SK-N-SH (cell line): ENCODE results near the gene RUFY4.

Experiments used
- EP300 ChIP-seq, 2 experiments: IDR thresholded peaks; 2 replicates each; pipeline versions ENCODE4 v1.4.0 to v1.6.1; 2012; ENCODE audit warnings: borderline replicate concordance in 1 of 2, low read depth in 1 of 2, low read length in 1 of 2
- JUND ChIP-seq: IDR thresholded peaks from 2 replicates; pipeline ENCODE4 v1.4.0; 2012
- NRF1 ChIP-seq: IDR thresholded peaks from 2 replicates; pipeline ENCODE4 v1.6.1; 2012; ENCODE audit warnings: low read depth, mild to moderate bottlenecking, low read length
- POLR2AphosphoS5 ChIP-seq: IDR thresholded peaks from 2 replicates; pipeline ENCODE4 v1.6.1; 2012; ENCODE audit warnings: low read depth, low read length
- RAD21 ChIP-seq: IDR thresholded peaks from 2 replicates; pipeline ENCODE4 v1.6.1; 2012; ENCODE audit warnings: mild to moderate bottlenecking, low read length
- TF ChIP-seq, protein P1 (sequence below): IDR thresholded peaks from 2 replicates; pipeline ENCODE4 v1.6.1; 2012; ENCODE audit warnings: mild to moderate bottlenecking, low read depth, low read length, moderate library complexity
- TF ChIP-seq, protein P2 (sequence below): fragments of 200-600 bp; sonication (generic); IDR thresholded peaks from 2 replicates; pipeline ENCODE4 v1.6.1; 2017; ENCODE audit warnings: antibody characterized with exemption, mild to moderate bottlenecking, moderate library complexity

DNA sequence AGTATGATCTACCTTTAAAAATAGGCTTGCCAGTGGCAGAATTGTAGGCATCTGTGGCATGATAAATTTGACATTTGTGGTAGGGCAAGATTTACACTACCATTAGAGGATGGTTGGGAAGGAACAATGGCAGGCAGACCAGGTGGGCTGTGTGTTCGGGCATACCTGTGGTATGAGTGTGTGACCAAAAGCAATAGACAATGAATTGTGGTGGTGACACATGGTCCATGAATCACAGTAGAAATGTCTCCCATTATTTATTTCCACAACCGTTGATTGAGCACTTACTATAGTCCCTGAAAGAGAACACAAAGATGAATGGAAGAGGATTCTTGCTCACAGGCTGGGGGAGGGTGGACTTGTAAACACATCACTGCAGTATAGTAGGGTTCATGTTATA, 29.9 kb upstream of the RUFY4 start:
- TF ChIP-seq, protein P1, sequence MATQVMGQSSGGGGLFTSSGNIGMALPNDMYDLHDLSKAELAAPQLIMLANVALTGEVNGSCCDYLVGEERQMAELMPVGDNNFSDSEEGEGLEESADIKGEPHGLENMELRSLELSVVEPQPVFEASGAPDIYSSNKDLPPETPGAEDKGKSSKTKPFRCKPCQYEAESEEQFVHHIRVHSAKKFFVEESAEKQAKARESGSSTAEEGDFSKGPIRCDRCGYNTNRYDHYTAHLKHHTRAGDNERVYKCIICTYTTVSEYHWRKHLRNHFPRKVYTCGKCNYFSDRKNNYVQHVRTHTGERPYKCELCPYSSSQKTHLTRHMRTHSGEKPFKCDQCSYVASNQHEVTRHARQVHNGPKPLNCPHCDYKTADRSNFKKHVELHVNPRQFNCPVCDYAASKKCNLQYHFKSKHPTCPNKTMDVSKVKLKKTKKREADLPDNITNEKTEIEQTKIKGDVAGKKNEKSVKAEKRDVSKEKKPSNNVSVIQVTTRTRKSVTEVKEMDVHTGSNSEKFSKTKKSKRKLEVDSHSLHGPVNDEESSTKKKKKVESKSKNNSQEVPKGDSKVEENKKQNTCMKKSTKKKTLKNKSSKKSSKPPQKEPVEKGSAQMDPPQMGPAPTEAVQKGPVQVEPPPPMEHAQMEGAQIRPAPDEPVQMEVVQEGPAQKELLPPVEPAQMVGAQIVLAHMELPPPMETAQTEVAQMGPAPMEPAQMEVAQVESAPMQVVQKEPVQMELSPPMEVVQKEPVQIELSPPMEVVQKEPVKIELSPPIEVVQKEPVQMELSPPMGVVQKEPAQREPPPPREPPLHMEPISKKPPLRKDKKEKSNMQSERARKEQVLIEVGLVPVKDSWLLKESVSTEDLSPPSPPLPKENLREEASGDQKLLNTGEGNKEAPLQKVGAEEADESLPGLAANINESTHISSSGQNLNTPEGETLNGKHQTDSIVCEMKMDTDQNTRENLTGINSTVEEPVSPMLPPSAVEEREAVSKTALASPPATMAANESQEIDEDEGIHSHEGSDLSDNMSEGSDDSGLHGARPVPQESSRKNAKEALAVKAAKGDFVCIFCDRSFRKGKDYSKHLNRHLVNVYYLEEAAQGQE: no peak
- TF ChIP-seq POLR2AphosphoS5: no peak
- no peak for TF ChIP-seq RAD21
- no peak for TF ChIP-seq JUND
- TF ChIP-seq, protein P2, sequence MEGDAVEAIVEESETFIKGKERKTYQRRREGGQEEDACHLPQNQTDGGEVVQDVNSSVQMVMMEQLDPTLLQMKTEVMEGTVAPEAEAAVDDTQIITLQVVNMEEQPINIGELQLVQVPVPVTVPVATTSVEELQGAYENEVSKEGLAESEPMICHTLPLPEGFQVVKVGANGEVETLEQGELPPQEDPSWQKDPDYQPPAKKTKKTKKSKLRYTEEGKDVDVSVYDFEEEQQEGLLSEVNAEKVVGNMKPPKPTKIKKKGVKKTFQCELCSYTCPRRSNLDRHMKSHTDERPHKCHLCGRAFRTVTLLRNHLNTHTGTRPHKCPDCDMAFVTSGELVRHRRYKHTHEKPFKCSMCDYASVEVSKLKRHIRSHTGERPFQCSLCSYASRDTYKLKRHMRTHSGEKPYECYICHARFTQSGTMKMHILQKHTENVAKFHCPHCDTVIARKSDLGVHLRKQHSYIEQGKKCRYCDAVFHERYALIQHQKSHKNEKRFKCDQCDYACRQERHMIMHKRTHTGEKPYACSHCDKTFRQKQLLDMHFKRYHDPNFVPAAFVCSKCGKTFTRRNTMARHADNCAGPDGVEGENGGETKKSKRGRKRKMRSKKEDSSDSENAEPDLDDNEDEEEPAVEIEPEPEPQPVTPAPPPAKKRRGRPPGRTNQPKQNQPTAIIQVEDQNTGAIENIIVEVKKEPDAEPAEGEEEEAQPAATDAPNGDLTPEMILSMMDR: no peak
- TF ChIP-seq EP300 (IDR thresholded peaks at IDR 0.05; ENCODE audit: borderline replicate concordance in 1 of 2, low read depth in 1 of 2, low read length in 1 of 2): no peak
- TF ChIP-seq NRF1: no peak
